Measurements from ENCODE around the gene C2. TPM values are rescaled to one million over a fixed set of nuclear protein-coding genes. Genes with fewer than 3 reads are reported as not detected.
"Not testable (repeated sequence)": the region's sequence is repeated elsewhere in the genome, so short reads cannot be mapped to it uniquely, and the experiment has no call there.

The C2 gene
- total RNA-seq, 1 experiment from 2014 or later = not detected

- peak; percentile 33 for DNase-seq (ENCODE audit: low spot score)
Observed at GRCh38 chr6:31898383-31899011, 29.0 kb upstream of the C2 start.

GRCh38 chr6:31899215-31899614, 28.3 kb upstream of the C2 start:
- DNase-seq (ENCODE audit: low spot score) = no peak

GRCh38 chr6:31899882-31900722, 27.4 kb upstream of the C2 start:
- DNase-seq (ENCODE audit: low spot score) = no peak

GRCh38 chr6:31900917-31901414, 26.6 kb upstream of the C2 start:
- no peak for DNase-seq (ENCODE audit: low spot score)

GRCh38 chr6:31901415-31901952, 26.0 kb upstream of the C2 start:
- DNase-seq (ENCODE audit: low spot score) = peak; percentile 22

DNA sequence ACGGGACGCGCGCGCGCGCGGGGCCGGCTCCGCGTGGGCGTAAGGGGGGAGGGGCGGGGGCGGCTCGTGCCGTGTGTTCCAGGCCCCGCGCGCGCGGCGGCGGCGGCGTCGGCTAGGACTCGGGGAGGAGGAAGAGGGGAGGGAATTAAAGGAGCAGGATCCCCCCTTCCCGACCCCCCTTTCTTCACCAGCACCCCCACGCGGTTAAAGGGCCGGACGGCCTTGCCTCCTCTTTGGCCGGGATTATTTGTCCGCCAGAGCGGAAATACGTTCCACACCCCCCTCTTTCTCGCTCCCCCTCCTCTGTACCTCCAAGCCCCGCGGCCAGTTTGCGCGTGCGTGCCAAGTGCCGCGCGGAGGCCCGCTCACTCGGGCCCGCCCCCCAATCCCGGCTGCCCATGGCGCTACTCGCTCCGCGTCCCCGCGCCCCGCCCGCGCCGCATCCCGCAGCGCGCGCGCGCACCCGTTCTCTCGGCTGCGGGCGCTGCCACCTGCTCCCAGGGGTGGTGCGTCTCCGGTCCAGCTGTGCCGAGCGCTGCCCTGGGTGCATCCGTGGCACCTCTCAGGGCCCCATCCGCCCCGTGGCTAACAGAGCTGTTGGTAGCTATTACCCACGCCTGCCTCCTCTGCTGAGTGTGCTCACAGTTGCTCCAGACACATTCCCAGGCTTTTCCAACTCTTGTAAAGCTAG, 25.4 kb upstream of the C2 start, which contains the start of gene ZBTB12:
ZBTB12 (minus strand) TSS at position 134 of the 691 bp plus-strand sequence. CDS start 781 bp downstream, outside the sequence.
- peak; percentile 87 for DNase-seq (ENCODE audit: low spot score)

DNA sequence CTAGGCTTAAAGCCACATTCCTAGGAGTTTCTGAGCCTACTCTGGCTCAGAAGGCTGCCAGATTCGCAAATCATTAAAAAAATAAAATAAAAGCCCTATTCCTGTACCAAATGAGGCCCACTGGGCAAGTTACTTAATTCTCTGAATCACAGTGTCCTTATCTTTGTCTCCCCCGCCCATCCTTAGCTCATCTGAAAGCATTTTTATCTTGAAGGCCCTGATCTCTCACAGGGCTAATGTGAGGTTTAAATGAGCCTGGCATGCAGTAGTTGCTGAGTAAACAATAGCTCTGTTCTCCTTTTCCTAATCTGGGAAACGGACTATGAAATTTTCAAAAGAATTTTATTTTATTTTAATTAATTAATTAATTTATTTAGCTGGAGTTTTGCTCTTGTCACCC, 23.6 kb upstream of the C2 start:
- no peak for DNase-seq (ENCODE audit: low spot score)

- no peak for DNase-seq (ENCODE audit: low spot score)
Observed at GRCh38 chr6:31905041-31905440, 22.5 kb upstream of the C2 start.

- no peak for DNase-seq (ENCODE audit: low spot score)
Observed at GRCh38 chr6:31906122-31906521, 21.4 kb upstream of the C2 start.

DNA sequence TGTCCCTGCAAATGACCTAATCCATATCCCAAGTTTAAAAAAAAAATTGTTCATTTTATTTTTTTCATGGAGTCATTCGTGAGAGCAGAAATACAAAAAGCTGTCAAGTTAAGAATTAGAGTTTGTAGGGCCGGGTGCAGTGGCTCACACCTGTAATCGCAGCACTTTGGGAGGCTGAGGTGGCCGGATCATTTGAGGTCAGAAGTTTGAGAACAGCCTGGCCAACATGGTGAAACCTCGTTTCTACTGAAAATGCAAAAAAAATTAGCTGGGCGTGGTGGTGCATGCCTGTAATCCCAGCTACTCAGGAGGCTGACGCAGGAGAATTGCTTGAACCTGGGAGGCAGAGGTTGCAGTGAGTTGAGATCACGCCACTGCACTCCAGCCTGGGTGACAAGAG, 20.8 kb upstream of the C2 start:
- DNase-seq (ENCODE audit: low spot score) = not testable (repeated sequence)

DNA sequence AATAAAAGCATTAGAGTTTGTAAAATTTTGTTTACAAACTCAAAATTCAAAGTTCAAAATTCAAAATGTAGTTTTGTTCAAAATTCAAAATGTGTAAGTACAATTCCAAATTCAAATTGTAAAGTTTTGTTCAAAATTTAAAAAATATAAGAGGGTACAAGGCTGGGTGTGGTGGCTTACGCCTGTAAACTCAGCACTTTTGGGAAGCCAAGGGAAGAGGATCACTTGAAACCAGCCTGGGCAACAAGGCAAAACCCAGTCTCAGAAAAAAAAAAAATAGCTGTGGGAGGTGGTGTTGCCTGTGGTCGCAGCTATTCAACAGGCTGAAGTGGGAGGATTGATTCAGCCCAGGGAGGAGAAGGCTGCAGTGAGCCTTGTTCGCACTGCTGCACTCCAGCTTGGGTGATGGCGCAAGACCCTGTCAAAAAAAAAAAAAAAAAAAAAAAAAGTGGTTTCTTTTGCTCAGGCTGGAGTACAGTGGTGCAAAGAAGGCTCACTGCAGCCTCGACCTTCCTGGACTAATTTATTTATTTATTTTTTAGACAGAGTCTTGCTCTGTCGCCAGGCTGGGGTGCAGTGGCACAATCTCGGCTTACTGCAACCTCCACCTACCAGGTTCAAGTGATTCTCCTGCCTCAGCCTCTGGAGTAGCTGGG, 20.2 kb upstream of the C2 start:
- DNase-seq (ENCODE audit: low spot score) = no peak

DNA sequence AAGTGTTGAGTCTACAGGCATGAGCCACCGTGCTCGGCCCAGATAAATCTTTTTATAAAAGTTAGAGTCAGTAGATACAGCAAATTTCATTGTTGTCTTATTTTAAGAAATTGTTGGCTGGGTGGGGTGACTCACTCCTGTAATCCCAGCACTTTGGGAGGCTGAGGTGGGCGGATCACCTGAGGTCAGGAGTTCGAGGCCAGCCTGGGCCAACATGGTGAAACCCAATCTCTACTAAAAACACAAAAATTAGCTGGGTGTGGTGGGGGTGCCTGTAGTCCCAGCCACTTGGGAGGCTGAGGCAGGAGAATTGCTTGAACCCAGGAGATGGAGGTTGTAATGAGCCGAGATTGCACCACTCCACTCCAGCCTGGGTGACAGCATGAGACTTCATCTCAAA, 19.3 kb upstream of the C2 start:
- not testable (repeated sequence) for DNase-seq (ENCODE audit: low spot score)

- DNase-seq (ENCODE audit: low spot score) = no peak
Observed at GRCh38 chr6:31908791-31909190, 18.7 kb upstream of the C2 start.

- DNase-seq (ENCODE audit: low spot score) = not testable (repeated sequence)
Observed at GRCh38 chr6:31909298-31909697, 18.2 kb upstream of the C2 start.

GRCh38 chr6:31911826-31912585, 15.5 kb upstream of the C2 start:
- no peak for DNase-seq (ENCODE audit: low spot score)

- DNase-seq (ENCODE audit: low spot score) = no peak
Observed at GRCh38 chr6:31915351-31915750, 12.2 kb upstream of the C2 start.

DNA sequence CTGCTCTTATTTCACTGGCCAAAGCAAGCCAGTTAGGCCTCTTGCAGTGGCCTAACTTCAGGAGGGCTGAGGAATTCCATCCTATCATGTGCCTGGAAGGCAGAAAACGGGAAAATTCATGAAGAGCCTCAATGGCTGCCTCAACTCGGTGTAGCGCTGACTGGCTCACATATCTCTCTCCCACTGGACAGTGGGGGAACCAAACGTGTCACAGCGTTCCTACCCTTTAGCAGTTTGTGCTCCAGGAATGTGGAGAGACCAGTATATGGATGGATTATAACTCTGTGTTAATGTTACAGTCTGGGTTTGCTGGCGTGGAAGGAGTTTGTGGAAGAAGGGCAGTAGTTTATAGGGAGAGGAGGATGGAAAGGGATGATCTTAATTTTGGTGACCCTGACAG, 11.8 kb upstream of the C2 start:
- DNase-seq (ENCODE audit: low spot score) = no peak

DNA sequence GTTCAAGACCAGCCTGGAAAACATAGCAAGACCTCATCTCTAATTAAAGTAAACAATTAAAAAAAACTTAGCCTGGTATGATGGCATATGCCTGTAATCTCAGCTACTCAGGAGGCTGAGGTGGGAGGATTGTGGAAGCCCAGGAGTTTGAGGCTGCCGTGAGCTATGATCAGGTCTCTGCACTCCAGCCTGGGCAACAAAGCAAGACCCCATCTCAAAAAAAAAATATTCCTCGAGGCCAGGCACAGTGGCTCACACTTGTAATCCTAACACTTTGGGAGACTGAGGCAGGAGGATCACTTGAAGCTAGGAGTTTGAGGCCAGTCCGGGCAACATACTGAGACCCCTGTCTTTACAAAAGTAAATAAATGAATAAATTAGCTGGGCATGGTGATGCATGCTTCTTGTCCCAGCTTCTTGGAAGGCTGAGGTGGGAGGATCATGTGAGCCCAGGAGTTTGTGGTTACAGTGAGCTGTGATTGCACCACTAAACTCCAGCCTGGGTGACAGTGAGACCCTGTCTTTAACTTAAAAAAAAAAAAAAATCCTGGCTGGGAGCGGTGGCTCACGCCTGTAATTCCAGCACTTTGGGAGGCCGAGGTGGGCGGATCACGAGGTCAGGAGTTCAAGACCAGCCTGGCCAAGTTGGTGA, 9.3 kb upstream of the C2 start:
- DNase-seq (ENCODE audit: low spot score) = no peak

- DNase-seq (ENCODE audit: low spot score) = no peak
Observed at GRCh38 chr6:31919624-31920303, 7.8 kb upstream of the C2 start.

DNA sequence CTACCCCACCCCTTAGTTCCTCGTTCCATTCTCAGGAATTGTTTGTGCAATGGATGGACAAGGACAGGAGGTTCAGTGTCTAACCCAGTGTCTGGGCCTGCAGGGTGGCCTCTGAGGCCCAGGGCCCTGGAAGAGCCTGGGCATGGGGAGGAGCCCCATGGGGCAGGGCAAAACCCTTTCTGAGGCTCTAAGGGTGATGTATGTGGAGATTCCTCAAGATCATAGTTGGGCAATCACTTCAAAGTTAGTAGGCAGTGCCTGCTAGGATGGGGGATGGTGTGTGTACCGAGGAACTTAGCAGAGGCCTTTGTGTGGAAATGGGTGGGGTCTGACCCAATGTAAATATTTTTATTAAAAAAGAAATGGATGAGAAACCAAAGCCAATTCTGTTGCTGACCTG, 6.7 kb upstream of the C2 start:
- DNase-seq (ENCODE audit: low spot score) = no peak
